Parathyroid adenoma (tissue), 2 donors: ENCODE measurements around the gene CENPM.

Source experiments
- H2AFZ ChIP-seq: fragments of 300-600 bp; sonication (generic); one replicate; pipeline ENCODE4 v1.7.0; 2017; ENCODE audit warnings: antibody characterized with exemption, mild to moderate bottlenecking
- H3K27ac ChIP-seq: fragments of 300-600 bp; sonication (generic); one replicate; pipeline ENCODE4 v1.7.0; 2017
- H3K27me3 ChIP-seq: fragments of 300-600 bp; sonication (generic); one replicate; pipeline ENCODE4 v1.7.0; 2017; ENCODE audit warnings: low read length; ENCODE audit not compliant: control insufficient read depth, insufficient read depth
- H3K36me3 ChIP-seq: fragments of 300-600 bp; sonication (generic); one replicate; pipeline ENCODE4 v1.7.0; 2017; ENCODE audit warnings: low read length; ENCODE audit not compliant: control insufficient read depth, insufficient read depth
- H3K4me1 ChIP-seq: fragments of 300-600 bp; sonication (generic); one replicate; pipeline ENCODE4 v1.7.0; 2017; ENCODE audit warnings: control low read depth
- H3K4me2 ChIP-seq: fragments of 300-600 bp; sonication (generic); one replicate; pipeline ENCODE4 v1.7.0; 2017; ENCODE audit warnings: low read length
- H3K4me3 ChIP-seq: fragments of 300-600 bp; sonication (generic); one replicate; pipeline ENCODE4 v1.7.0; 2017; ENCODE audit warnings: low read depth, low read length
- H3K79me2 ChIP-seq: fragments of 300-600 bp; sonication (generic); one replicate; pipeline ENCODE4 v1.7.0; 2017; ENCODE audit warnings: control low read depth
- H3K9ac ChIP-seq: fragments of 300-600 bp; sonication (generic); one replicate; pipeline ENCODE4 v1.7.0; 2017; ENCODE audit warnings: mild to moderate bottlenecking
- H3K9me3 ChIP-seq: fragments of 300-600 bp; sonication (generic); one replicate; pipeline ENCODE4 v1.7.0; 2017; ENCODE audit warnings: low read length; ENCODE audit not compliant: control insufficient read depth
- TF ChIP-seq, protein P1 (sequence below): fragments of 300-600 bp; sonication (generic); IDR thresholded peaks from one replicate; pipeline ENCODE4 v1.7.0; 2017; ENCODE audit warnings: antibody characterized with exemption, mild to moderate bottlenecking
- donor health status: primary hyperparathyroidism.

Gene CENPM

DNA sequence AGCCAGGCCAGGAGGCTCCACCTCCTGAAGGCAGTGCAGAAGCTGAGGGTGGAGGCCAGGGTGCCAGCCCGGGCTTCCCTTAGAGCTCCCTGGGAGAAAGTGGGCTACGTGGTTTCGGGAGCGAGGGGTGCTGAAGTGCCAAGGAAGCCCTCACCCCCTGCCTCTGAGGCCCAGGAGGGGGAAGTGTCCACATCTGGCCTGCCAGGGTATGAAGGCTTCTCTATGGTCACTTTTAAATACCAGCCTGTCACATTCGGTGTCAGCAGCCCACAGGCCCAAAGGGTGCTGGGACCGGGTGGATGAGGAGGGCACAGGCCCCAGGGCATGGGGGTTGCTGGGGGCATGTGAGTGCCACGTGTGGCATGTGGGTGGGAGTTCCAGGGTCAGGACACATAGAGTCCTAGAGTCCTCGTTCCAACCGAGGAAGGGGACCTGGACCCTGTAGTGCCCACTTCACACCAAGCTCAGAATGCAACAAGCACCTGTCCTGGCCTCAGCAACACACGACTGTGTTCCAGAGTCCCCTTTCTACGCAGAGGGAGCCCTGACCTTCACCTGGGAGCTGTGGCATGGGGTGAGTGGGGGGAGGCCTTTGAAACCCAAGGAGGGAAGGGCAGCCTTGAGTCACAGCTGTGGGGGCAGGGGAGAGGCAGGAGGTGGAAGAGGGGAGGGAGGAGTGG is 33.8 kb downstream of the CENPM start:
- Histone ChIP-seq H3K9ac (no peak overlapping the region), H3K79me2 (no peaks in the 10 kb centered on the region), H3K27me3 (peaks cover 4% of the 10 kb centered on the region), H3K4me1 (peaks cover 2% of the 10 kb centered on the region), H3K9me3 (no peaks in the 10 kb centered on the region), H3K4me2 (no peak overlapping the region), H3K27ac (no peak overlapping the region), H2AFZ (no peak overlapping the region), H3K36me3 (no peaks in the 10 kb centered on the region), H3K4me3 (no peak overlapping the region)
- TF ChIP-seq, protein P1, sequence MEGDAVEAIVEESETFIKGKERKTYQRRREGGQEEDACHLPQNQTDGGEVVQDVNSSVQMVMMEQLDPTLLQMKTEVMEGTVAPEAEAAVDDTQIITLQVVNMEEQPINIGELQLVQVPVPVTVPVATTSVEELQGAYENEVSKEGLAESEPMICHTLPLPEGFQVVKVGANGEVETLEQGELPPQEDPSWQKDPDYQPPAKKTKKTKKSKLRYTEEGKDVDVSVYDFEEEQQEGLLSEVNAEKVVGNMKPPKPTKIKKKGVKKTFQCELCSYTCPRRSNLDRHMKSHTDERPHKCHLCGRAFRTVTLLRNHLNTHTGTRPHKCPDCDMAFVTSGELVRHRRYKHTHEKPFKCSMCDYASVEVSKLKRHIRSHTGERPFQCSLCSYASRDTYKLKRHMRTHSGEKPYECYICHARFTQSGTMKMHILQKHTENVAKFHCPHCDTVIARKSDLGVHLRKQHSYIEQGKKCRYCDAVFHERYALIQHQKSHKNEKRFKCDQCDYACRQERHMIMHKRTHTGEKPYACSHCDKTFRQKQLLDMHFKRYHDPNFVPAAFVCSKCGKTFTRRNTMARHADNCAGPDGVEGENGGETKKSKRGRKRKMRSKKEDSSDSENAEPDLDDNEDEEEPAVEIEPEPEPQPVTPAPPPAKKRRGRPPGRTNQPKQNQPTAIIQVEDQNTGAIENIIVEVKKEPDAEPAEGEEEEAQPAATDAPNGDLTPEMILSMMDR, result no peak

DNA sequence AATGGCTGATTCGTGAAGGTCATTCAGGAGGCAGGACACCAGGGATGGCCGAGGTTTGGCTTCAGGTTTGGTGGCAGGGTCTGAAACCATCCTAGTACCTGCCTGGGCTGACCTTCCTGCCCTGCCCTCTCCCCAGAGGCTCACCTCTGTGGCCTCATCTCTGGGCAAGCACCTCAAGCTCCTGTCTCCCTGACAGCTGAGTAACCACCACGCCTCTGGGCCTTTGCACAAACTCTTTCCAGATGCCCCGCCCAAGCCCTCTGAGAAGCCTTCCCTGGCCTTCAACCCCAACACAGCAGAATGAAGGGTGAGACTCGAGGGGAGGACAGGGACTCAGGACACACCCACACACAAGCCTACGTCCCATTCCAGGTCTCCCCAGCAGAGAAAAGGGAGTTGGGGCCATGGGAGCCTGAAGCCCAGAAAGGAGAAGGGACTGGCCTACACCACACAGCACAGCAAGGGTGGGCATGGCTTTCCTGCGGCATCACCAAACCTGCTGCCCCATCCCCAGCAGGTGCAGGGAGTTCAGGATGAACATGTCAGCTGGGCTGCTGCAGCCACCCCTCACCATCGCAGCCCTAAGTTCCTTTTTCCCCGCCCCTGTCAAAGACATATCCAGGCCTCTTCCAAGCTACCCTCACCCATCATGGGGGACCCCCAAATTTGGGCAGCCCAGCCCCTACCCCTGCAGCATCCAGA is 34.5 kb downstream of the CENPM start:
- Histone ChIP-seq H3K36me3 (no peaks in the 10 kb centered on the region), H2AFZ (no peak overlapping the region), H3K4me2 (no peak overlapping the region), H3K9me3 (no peaks in the 10 kb centered on the region), H3K79me2 (no peaks in the 10 kb centered on the region), H3K9ac (no peak overlapping the region), H3K4me1 (peaks cover 2% of the 10 kb centered on the region), H3K27me3 (peaks cover 4% of the 10 kb centered on the region), H3K4me3 (no peak overlapping the region), H3K27ac (no peak overlapping the region)
- TF ChIP-seq, protein P1, result no peak

DNA sequence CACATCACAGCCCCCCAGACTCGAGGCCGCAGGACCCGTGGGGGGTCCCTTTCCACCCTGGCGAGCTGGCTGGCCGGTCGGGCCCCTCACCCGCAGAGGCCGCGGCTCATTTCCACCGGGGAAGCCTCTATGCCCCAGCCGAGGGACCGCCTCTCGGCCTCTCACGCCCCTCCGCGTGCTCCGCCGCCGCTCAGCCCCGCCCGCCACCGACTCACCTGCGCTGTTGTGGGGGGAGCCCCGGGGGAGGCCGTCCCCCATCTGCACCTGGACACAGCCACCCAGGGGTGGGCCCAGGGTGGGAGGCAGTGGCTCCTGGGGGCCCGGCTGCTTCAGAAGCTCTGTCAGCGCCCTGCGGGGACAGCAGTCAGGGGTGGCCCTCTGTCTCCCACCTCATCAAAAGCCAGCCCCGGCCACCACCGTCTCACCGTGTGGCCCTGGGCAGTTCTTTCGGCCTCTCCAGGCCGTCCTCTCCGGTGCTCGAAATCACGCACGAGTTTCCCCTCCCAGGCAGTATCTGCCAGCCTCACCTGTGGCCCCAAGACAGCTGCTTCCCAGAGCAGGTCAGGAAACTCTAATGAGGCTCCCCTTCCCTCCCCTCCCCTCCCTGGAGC is 35.8 kb downstream of the CENPM start:
- Histone ChIP-seq H3K27me3 (peaks cover 4% of the 10 kb centered on the region), H3K4me2 (no peak overlapping the region), H3K4me1 (peaks cover 2% of the 10 kb centered on the region), H3K27ac (no peak overlapping the region), H3K79me2 (no peaks in the 10 kb centered on the region), H3K36me3 (no peaks in the 10 kb centered on the region), H3K9ac (no peak overlapping the region), H3K4me3 (no peak overlapping the region), H3K9me3 (no peaks in the 10 kb centered on the region), H2AFZ (no peak overlapping the region)
- TF ChIP-seq, protein P1, result no peak

- TF ChIP-seq, protein P1, result no peak
- Histone ChIP-seq H3K27ac (no peak overlapping the region), H2AFZ (no peak overlapping the region), H3K79me2 (no peaks in the 10 kb centered on the region), H3K4me3 (no peak overlapping the region), H3K4me2 (peak overlapping the region; percentile 40), H3K9me3 (no peaks in the 10 kb centered on the region), H3K36me3 (no peaks in the 10 kb centered on the region), H3K9ac (no peak overlapping the region), H3K4me1 (peaks cover 2% of the 10 kb centered on the region), H3K27me3 (peaks cover 3% of the 10 kb centered on the region)
Measured at GRCh38 chr22:41910050-41911000, 36.6 kb downstream of the CENPM start.
